ENCODE data around the gene TMEM115.

TMEM115 gene

GRCh38 chr3:50347187-50347813 lies 12.0 kb downstream of the TMEM115 start:
- DNase-seq (ENCODE audit: insufficient read length) (no peak), FAIRE-seq (peak; percentile 84)
- TF ChIP-seq POLR2A (IDR thresholded peaks at IDR 0.05; ENCODE audit: low read depth, low read length) (no peak), POLR2AphosphoS5 (IDR thresholded peaks at IDR 0.05; ENCODE audit: low read depth, low read length) (no peak), TAF1 (IDR thresholded peaks at IDR 0.05; ENCODE audit: borderline replicate concordance, low read depth, low read length) (no peak)

GRCh38 chr3:50345586-50346234 lies 13.6 kb downstream of the TMEM115 start, which contains the start of gene ZMYND10:
Gene ZMYND10, minus strand, starts transcription at chr3:50345732. Its CDS starts 153 bp downstream, at chr3:50345579.
- no peak for TF ChIP-seq TAF1 (IDR thresholded peaks at IDR 0.05; ENCODE audit: borderline replicate concordance, low read depth, low read length)
- TF ChIP-seq POLR2AphosphoS5 (IDR thresholded peaks at IDR 0.05; ENCODE audit: low read depth, low read length): no peak
- TF ChIP-seq POLR2A (IDR thresholded peaks at IDR 0.05; ENCODE audit: low read depth, low read length): no peak
- DNase-seq (ENCODE audit: insufficient read length) (peak; percentile 76), FAIRE-seq (peak; percentile 88)

- TF ChIP-seq POLR2A (IDR thresholded peaks at IDR 0.05; ENCODE audit: low read depth, low read length) (no peak), POLR2AphosphoS5 (IDR thresholded peaks at IDR 0.05; ENCODE audit: low read depth, low read length) (no peak), TAF1 (IDR thresholded peaks at IDR 0.05; ENCODE audit: borderline replicate concordance, low read depth, low read length) (no peak)
- no peak for DNase-seq (ENCODE audit: insufficient read length)
- no peak for FAIRE-seq
Measured at GRCh38 chr3:50345008-50345407, 14.3 kb downstream of the TMEM115 start.

DNA sequence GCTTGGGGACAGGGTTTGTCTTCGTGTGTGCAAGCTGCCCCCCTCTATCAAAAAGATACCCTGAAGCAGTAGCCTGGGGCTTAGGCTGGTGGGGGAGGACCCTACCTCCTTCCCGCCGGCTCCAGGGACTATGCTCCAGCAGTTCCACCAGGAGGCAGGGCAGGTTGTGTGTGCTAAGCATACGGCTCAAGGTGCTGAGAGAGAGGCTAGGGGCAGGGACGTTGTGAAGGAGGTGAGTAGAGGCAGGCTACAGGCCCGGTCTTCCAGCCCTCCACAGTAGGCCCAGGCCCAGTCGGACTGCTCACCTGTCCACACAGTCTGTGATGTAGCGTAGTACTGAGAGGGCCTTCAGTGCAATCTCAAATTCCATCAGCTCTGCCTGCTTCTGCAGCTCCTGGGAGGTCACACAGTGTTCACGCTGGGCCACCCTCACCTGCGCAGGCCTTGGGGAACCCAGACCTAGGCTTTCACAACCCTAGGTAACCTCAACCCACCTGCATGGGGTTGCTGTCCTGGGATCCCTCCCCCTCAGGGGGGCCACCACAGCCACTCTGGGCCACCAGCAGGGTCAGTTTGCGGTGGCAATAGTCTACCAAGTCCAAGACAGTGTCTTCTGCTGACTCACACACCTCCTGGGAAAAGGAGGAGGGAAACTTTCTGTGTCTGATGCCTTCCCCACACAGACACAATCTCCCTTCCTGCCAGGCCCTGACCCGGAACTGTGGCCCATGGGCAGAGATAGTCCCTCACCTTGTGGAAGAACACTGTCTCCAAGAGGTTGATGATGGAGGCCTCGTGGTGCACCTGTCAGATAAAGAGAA lies 16.3 kb downstream of the TMEM115 start:
- FAIRE-seq (no peak), DNase-seq (ENCODE audit: insufficient read length) (no peak)
- TF ChIP-seq TAF1 (IDR thresholded peaks at IDR 0.05; ENCODE audit: borderline replicate concordance, low read depth, low read length): no peak
- TF ChIP-seq POLR2A (IDR thresholded peaks at IDR 0.05; ENCODE audit: low read depth, low read length): no peak
- TF ChIP-seq POLR2AphosphoS5 (IDR thresholded peaks at IDR 0.05; ENCODE audit: low read depth, low read length): no peak

DNA sequence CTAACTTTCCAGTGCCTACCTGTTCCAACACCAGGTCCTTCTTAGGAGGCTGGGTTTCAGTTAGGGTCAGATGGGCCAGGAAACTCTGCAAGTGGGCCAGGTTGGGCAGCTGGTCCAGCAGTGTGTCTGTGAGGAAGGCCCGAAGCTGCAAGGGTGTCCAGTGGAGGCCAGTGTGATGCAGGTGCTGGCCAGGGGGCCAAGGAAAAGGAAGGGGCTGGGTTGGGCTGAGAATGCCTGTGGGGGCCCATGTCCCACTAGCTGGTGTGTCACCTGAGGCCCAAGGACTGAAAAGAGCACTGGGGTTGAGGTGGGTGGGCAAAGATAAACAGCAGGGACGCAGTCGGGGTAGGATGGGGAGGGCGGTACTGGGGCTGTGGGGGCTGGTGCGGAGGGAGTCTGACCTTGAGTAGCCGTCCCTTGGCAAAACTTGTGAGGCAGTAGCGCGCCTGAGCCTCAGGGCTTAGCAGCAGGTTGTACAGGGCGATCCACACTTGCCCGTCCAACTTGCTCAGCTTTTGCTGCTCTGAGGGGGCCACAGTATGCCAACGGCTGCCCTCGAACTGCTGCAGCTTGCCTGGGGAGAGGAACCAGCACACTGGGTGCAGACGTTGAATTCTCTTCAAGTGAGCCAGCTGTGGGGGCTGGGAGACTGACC lies 17.2 kb downstream of the TMEM115 start:
- no peak for DNase-seq (ENCODE audit: insufficient read length)
- no peak for FAIRE-seq
- TF ChIP-seq POLR2A (IDR thresholded peaks at IDR 0.05; ENCODE audit: low read depth, low read length) (no peak), TAF1 (IDR thresholded peaks at IDR 0.05; ENCODE audit: borderline replicate concordance, low read depth, low read length) (no peak), POLR2AphosphoS5 (IDR thresholded peaks at IDR 0.05; ENCODE audit: low read depth, low read length) (no peak)

DNA sequence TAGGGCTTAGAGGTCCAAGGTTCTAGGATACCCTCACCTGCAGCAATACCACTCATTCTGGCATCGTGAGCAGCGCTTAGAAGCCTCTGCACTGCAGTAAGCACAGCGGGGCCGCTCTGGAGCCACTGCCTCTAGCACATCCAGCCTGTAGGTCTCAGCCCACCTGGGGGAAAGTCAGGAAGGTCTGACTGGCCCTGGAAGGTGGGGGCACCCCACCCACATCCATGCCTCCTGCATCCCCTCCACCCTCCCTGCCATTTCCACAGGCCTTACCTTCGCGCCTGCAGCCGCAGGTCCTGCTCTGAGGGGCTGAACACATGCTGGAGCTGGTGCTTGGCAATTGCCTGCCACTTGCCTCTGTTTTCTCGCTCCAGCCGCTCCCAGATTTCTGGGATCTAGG lies 17.8 kb downstream of the TMEM115 start:
- no peak for FAIRE-seq

GRCh38 chr3:50340448-50341329 lies 18.6 kb downstream of the TMEM115 start, which contains the start of gene RASSF1:
Gene RASSF1, minus strand, starts transcription at chr3:50340836. Its CDS starts 31 bp downstream, at chr3:50340805.
- DNase-seq (ENCODE audit: insufficient read length) (peak; percentile 80), FAIRE-seq (peak; percentile 82)
- no peak for TF ChIP-seq TAF1 (IDR thresholded peaks at IDR 0.05; ENCODE audit: borderline replicate concordance, low read depth, low read length)
- 0 out of 2 replicates have a peak, but pooled peaks have one; percentile 19 for TF ChIP-seq POLR2A (IDR thresholded peaks at IDR 0.05; ENCODE audit: low read depth, low read length)
- TF ChIP-seq POLR2AphosphoS5 (IDR thresholded peaks at IDR 0.05; ENCODE audit: low read depth, low read length): peak; percentile 38; the same call in 1 of the 2 replicates

More for the DNA sequence above, 17.8 kb downstream of the TMEM115 start:
- TF ChIP-seq POLR2A (IDR thresholded peaks at IDR 0.05; ENCODE audit: low read depth, low read length) (no peak), TAF1 (IDR thresholded peaks at IDR 0.05; ENCODE audit: borderline replicate concordance, low read depth, low read length) (no peak), POLR2AphosphoS5 (IDR thresholded peaks at IDR 0.05; ENCODE audit: low read depth, low read length) (no peak)
- no peak for DNase-seq (ENCODE audit: insufficient read length)

DNA sequence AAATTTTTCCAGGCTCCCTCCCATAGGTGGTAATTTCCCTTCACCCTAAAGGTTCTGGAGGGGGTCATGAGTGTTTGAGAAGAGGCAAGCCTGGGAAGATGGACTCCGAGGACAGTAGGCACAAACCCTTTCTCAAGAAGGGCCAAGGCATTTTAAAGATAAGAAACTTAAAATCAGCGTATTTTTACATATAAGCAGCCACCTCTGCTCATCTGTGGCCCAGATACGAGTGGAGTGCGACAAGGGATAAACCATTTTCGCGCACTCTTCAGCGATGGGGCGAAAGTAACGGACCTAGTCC lies 19.2 kb downstream of the TMEM115 start:
- FAIRE-seq (no peak), DNase-seq (ENCODE audit: insufficient read length) (no peak)
- TF ChIP-seq POLR2A (IDR thresholded peaks at IDR 0.05; ENCODE audit: low read depth, low read length) (no peak), POLR2AphosphoS5 (IDR thresholded peaks at IDR 0.05; ENCODE audit: low read depth, low read length) (no peak), TAF1 (IDR thresholded peaks at IDR 0.05; ENCODE audit: borderline replicate concordance, low read depth, low read length) (no peak)

DNA sequence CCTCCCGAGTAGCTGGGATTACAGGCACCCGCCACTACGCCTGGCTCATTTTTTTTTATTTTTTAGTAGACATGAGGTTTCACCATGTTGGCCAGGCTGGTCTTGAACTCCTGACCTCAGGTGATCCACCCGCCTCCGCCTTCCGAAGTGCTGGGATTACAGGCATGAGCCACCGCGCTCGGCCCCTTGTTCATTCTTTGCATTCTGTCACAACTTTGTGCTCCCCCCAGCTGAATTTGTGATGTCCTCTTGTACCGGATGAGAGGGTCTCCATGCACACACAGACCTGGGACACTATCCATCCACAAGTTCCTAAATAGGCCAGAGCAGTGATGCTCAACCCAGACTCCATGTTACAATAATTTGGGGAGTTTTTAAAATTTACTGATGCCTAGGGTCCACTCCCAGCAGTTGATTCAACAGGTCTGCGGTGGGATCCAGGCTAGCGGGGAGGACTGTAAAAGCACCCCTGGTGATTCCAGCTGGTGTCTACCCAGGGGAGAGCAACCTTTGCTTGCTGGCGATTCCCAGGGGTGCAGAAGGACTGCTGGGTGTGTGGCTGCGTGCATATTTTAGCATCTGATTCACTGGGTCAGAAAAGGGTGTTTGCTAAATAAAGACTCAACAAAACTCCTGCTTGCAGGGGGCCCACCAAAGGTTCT lies 19.7 kb downstream of the TMEM115 start:
- no peak for DNase-seq (ENCODE audit: insufficient read length)
- TF ChIP-seq POLR2A (IDR thresholded peaks at IDR 0.05; ENCODE audit: low read depth, low read length) (no peak), POLR2AphosphoS5 (IDR thresholded peaks at IDR 0.05; ENCODE audit: low read depth, low read length) (no peak), TAF1 (IDR thresholded peaks at IDR 0.05; ENCODE audit: borderline replicate concordance, low read depth, low read length) (no peak)
- FAIRE-seq: peak; percentile 62

- FAIRE-seq (peak; percentile 86), DNase-seq (ENCODE audit: insufficient read length) (no peak)
- no peak for TF ChIP-seq POLR2AphosphoS5 (IDR thresholded peaks at IDR 0.05; ENCODE audit: low read depth, low read length)
- TF ChIP-seq POLR2A (IDR thresholded peaks at IDR 0.05; ENCODE audit: low read depth, low read length): no peak
- TF ChIP-seq TAF1 (IDR thresholded peaks at IDR 0.05; ENCODE audit: borderline replicate concordance, low read depth, low read length): no peak
Measured at GRCh38 chr3:50338965-50339364, 20.4 kb downstream of the TMEM115 start.
